ENCODE results near the gene GRK6. TPM values are rescaled to one million over a fixed set of nuclear protein-coding genes. Genes with fewer than 3 reads are reported as not detected.
"Not testable (repeated sequence)": the region's sequence is repeated elsewhere in the genome, so short reads cannot be mapped to it uniquely, and the experiment has no call there.

The GRK6 gene
- total RNA-seq, 3 donors from 2014 or later, result 38.4 to 48.1 (median 46.7) TPM

GRCh38 chr5:177484902-177485549 is 58.5 kb downstream of the GRK6 start:
- no peak for TF ChIP-seq CTCF (IDR thresholded peaks at IDR 0.05)
- Histone ChIP-seq H3K4me1 (ENCODE audit: low read depth) (peaks cover 8% of the 10 kb centered on the region), H3K4me3 (no peak overlapping the region), H3K36me3 (ENCODE audit: low read depth) (no peaks in the 10 kb centered on the region), H3K9me3 (no peaks in the 10 kb centered on the region)
- ATAC-seq, result no peak
- intact Hi-C loops (cut with DNase I, micrococcal nuclease), result no loop called here
- DNase-seq, result no peak

- ATAC-seq; H3K4me1 ChIP-seq (ENCODE audit: low read depth); H3K36me3 ChIP-seq (ENCODE audit: low read depth); H3K9me3 ChIP-seq; H3K4me3 ChIP-seq; DNase-seq; intact Hi-C loops (cut with DNase I, micrococcal nuclease): not testable (repeated sequence)
Measured at GRCh38 chr5:177485753-177486152, 59.3 kb downstream of the GRK6 start.

- peaks cover 5% of the 10 kb centered on the region for H3K4me1 ChIP-seq (ENCODE audit: low read depth)
- no peak for TF ChIP-seq CTCF (IDR thresholded peaks at IDR 0.05)
- H3K36me3 ChIP-seq (ENCODE audit: low read depth), result no peaks in the 10 kb centered on the region
- no peak for DNase-seq
- intact Hi-C loops (cut with DNase I, micrococcal nuclease), result no loop called here
- no peaks in the 10 kb centered on the region for H3K9me3 ChIP-seq
- ATAC-seq, result no peak
- H3K4me3 ChIP-seq, result no peak overlapping the region
Measured at GRCh38 chr5:177486256-177486655, 59.8 kb downstream of the GRK6 start.

DNA sequence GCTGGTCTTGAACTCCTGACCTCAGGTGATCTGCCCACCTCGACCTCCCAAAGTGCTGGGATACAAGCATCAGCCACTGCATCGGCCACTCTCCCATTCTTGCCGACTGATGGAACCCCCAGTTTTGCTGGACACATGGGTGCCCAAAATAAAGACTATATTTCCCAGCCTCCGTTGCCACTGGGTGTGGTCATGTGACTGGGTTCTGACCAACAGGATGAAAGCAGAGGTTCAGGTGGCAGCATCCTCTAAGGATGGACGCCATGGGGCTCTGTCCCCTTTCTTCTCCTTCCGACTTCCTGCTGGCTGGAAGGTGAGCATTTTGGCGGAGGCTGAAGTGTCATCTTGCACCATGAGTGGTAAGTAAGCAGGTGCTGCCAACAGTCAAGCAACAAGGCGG is 60.7 kb downstream of the GRK6 start:
- intact Hi-C loops (cut with DNase I, micrococcal nuclease), result no loop called here
- Histone ChIP-seq H3K4me1 (ENCODE audit: low read depth) (peaks cover 5% of the 10 kb centered on the region), H3K36me3 (ENCODE audit: low read depth) (no peaks in the 10 kb centered on the region), H3K4me3 (no peak overlapping the region), H3K9me3 (no peaks in the 10 kb centered on the region)
- ATAC-seq (no peak), DNase-seq (no peak)
- TF ChIP-seq CTCF (IDR thresholded peaks at IDR 0.05), result no peak

- DNase-seq (peak in 1 of 3 donors; percentile 25), ATAC-seq (no peak)
- TF ChIP-seq CTCF (IDR thresholded peaks at IDR 0.05), result no peak
- intact Hi-C loops (cut with DNase I, micrococcal nuclease), result no loop called here
- no peaks in the 10 kb centered on the region for H3K36me3 ChIP-seq (ENCODE audit: low read depth)
- no peaks in the 10 kb centered on the region for H3K9me3 ChIP-seq
- peaks cover 5% of the 10 kb centered on the region for H3K4me1 ChIP-seq (ENCODE audit: low read depth)
- no peak overlapping the region for H3K4me3 ChIP-seq
Measured at GRCh38 chr5:177487975-177488374, 61.5 kb downstream of the GRK6 start.

- no peak overlapping the region for H3K4me3 ChIP-seq
- H3K4me1 ChIP-seq (ENCODE audit: low read depth), result peaks cover 10% of the 10 kb centered on the region
- ATAC-seq (peak; percentile 74), DNase-seq (peak; percentile 71 to 77 (median 74))
- no peaks in the 10 kb centered on the region for H3K9me3 ChIP-seq
- no peak for TF ChIP-seq CTCF (IDR thresholded peaks at IDR 0.05)
- intact Hi-C loops (cut with DNase I, micrococcal nuclease), result no loop called here
- no peaks in the 10 kb centered on the region for H3K36me3 ChIP-seq (ENCODE audit: low read depth)
Measured at GRCh38 chr5:177489119-177489716, 62.7 kb downstream of the GRK6 start.

Measured in mucosa of descending colon (tissue), 3 donors.